HEK293 (cell line): ENCODE data around the gene HAUS8.

ENCODE experiments used
- CTCF ChIA-PET: fragments of 350-600 bp; formaldehyde crosslinking; extraction: SDS; loops from one replicate; lab custom pipeline; 2021; ENCODE audit warnings: antibody characterized with exemption; lab: Yijun Ruan, JAX
- POLR2A ChIA-PET: fragments of 300-600 bp; formaldehyde crosslinking; extraction: SDS; loops from one replicate; lab custom pipeline; 2020; ENCODE audit warnings: antibody characterized with exemption, inconsistent platforms; lab: Yijun Ruan, JAX
- H3K27ac ChIP-seq: fragments of 200-500 bp; sonication (Bioruptor generic); 2 replicates; pipeline ENCODE4 v1.5.1; 2014; ENCODE audit warnings: low read depth, low read length, control low read depth, inconsistent platforms; ENCODE audit errors: extremely low read depth
- H3K36me3 ChIP-seq, 2 experiments: fragments of 200-500 bp in 1 of 2; sonication (Bioruptor generic) in 1 of 2; 1 replicate in 1 of 2; 2 replicates in 1 of 2; pipeline ENCODE4 v1.5.1; 2014 to 2017; ENCODE audit warnings: inconsistent platforms in 2 of 2, low read length in 2 of 2; ENCODE audit not compliant: control insufficient read depth in 2 of 2, insufficient read depth in 1 of 2
- H3K4me1 ChIP-seq: fragments of 200-500 bp; sonication (Bioruptor generic); 2 replicates; pipeline ENCODE4 v1.5.1; 2014; ENCODE audit warnings: mild to moderate bottlenecking, low read length, inconsistent platforms; ENCODE audit not compliant: control insufficient read depth, insufficient read depth
- H3K4me3 ChIP-seq: 2 replicates; pipeline ENCODE4 v1.5.1; 2011; ENCODE audit warnings: low read depth, mild to moderate bottlenecking, control low read depth, low read length, moderate library complexity
- H3K9me3 ChIP-seq: fragments of 200-500 bp; sonication (Bioruptor generic); 2 replicates; pipeline ENCODE4 v1.5.1; 2014; ENCODE audit warnings: low read depth, low read length, inconsistent platforms; ENCODE audit not compliant: control insufficient read depth, insufficient read depth
- HOXD13 ChIP-seq: sonication (generic); formaldehyde crosslinking; IDR thresholded peaks from 2 replicates; pipeline ENCODE4 v1.8.0; 2022; ENCODE audit warnings: missing genetic modification reagents, borderline replicate concordance
- RBAK ChIP-seq: fragments of 450-650 bp; formaldehyde crosslinking; IDR thresholded peaks from 2 replicates; pipeline ENCODE4 v1.5.1; 2016; ENCODE audit warnings: missing biosample characterization, missing genetic modification characterization
- SP3 ChIP-seq: fragments of 450-650 bp; formaldehyde crosslinking; IDR thresholded peaks from 2 replicates; pipeline ENCODE4 v1.5.1; 2016; ENCODE audit warnings: missing biosample characterization, missing genetic modification characterization
- ZNF121 ChIP-seq: fragments of 450-650 bp; formaldehyde crosslinking; IDR thresholded peaks from 2 replicates; pipeline ENCODE4 v1.5.1; 2016; ENCODE audit warnings: missing biosample characterization, missing genetic modification characterization
- ZNF146 ChIP-seq: fragments of 450-650 bp; formaldehyde crosslinking; IDR thresholded peaks from 2 replicates; pipeline ENCODE4 v1.5.1; 2016; ENCODE audit warnings: missing biosample characterization, missing genetic modification characterization
- ZNF335 ChIP-seq: fragments of 450-650 bp; formaldehyde crosslinking; conservative IDR thresholded peaks from 2 replicates; pipeline ENCODE4 v1.5.1; 2016; ENCODE audit warnings: missing biosample characterization, missing genetic modification characterization
- ZNF37A ChIP-seq: fragments of 450-650 bp; IDR thresholded peaks from 2 replicates; pipeline ENCODE4 v1.5.1; 2018; ENCODE audit warnings: missing biosample characterization, missing genetic modification characterization
- ZNF423 ChIP-seq: fragments of 450-650 bp; formaldehyde crosslinking; IDR thresholded peaks from 2 replicates; pipeline ENCODE4 v1.5.1; 2016; ENCODE audit warnings: missing biosample characterization, missing genetic modification characterization
- ZNF555 ChIP-seq: fragments of 450-650 bp; formaldehyde crosslinking; conservative IDR thresholded peaks from 2 replicates; pipeline ENCODE4 v1.5.1; 2017; ENCODE audit warnings: missing biosample characterization, mild to moderate bottlenecking, missing genetic modification characterization, inconsistent platforms
- TF ChIP-seq, protein P1 (sequence below): fragments of 450-650 bp; formaldehyde crosslinking; IDR thresholded peaks from 2 replicates; pipeline ENCODE4 v1.5.0; 2017; ENCODE audit warnings: missing biosample characterization, missing genetic modification characterization, borderline replicate concordance
- TF ChIP-seq, protein P2 (sequence below): fragments of 450-650 bp; formaldehyde crosslinking; conservative IDR thresholded peaks from 2 replicates; pipeline ENCODE4 v1.5.1; 2016; ENCODE audit warnings: low read depth, missing biosample characterization, missing genetic modification characterization
- TF ChIP-seq, protein P3 (sequence below): fragments of 450-650 bp; formaldehyde crosslinking; IDR thresholded peaks from 2 replicates; pipeline ENCODE4 v1.5.1; 2016; ENCODE audit warnings: missing biosample characterization, missing genetic modification characterization, borderline replicate concordance
- TF ChIP-seq, protein P4 (sequence below): fragments of 450-650 bp; formaldehyde crosslinking; IDR thresholded peaks from 2 replicates; pipeline ENCODE4 v1.5.1; 2016; ENCODE audit warnings: missing biosample characterization, missing genetic modification characterization

The HAUS8 gene

GRCh38 chr19:17020823-17021222 is 54.4 kb downstream of the HAUS8 start:
- ChIA-PET CTCF (interaction anchor here (0.6 kb wide), 2 partner anchors 147 to 322 kb away, joined by 3 read pairs; no protein-coding TSS in a partner anchor), POLR2A (no interaction called here)
- Histone ChIP-seq H3K27ac (no peak overlapping the region), H3K36me3 (no peaks in the 10 kb centered on the region), H3K4me3 (no peak overlapping the region), H3K9me3 (no peaks in the 10 kb centered on the region), H3K4me1 (no peaks in the 10 kb centered on the region)
- TF ChIP-seq ZNF555 (tag by site-specific recombination): no peak
- TF ChIP-seq, protein P1, sequence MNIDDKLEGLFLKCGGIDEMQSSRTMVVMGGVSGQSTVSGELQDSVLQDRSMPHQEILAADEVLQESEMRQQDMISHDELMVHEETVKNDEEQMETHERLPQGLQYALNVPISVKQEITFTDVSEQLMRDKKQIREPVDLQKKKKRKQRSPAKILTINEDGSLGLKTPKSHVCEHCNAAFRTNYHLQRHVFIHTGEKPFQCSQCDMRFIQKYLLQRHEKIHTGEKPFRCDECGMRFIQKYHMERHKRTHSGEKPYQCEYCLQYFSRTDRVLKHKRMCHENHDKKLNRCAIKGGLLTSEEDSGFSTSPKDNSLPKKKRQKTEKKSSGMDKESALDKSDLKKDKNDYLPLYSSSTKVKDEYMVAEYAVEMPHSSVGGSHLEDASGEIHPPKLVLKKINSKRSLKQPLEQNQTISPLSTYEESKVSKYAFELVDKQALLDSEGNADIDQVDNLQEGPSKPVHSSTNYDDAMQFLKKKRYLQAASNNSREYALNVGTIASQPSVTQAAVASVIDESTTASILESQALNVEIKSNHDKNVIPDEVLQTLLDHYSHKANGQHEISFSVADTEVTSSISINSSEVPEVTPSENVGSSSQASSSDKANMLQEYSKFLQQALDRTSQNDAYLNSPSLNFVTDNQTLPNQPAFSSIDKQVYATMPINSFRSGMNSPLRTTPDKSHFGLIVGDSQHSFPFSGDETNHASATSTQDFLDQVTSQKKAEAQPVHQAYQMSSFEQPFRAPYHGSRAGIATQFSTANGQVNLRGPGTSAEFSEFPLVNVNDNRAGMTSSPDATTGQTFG: no peak
- TF ChIP-seq, protein P2, sequence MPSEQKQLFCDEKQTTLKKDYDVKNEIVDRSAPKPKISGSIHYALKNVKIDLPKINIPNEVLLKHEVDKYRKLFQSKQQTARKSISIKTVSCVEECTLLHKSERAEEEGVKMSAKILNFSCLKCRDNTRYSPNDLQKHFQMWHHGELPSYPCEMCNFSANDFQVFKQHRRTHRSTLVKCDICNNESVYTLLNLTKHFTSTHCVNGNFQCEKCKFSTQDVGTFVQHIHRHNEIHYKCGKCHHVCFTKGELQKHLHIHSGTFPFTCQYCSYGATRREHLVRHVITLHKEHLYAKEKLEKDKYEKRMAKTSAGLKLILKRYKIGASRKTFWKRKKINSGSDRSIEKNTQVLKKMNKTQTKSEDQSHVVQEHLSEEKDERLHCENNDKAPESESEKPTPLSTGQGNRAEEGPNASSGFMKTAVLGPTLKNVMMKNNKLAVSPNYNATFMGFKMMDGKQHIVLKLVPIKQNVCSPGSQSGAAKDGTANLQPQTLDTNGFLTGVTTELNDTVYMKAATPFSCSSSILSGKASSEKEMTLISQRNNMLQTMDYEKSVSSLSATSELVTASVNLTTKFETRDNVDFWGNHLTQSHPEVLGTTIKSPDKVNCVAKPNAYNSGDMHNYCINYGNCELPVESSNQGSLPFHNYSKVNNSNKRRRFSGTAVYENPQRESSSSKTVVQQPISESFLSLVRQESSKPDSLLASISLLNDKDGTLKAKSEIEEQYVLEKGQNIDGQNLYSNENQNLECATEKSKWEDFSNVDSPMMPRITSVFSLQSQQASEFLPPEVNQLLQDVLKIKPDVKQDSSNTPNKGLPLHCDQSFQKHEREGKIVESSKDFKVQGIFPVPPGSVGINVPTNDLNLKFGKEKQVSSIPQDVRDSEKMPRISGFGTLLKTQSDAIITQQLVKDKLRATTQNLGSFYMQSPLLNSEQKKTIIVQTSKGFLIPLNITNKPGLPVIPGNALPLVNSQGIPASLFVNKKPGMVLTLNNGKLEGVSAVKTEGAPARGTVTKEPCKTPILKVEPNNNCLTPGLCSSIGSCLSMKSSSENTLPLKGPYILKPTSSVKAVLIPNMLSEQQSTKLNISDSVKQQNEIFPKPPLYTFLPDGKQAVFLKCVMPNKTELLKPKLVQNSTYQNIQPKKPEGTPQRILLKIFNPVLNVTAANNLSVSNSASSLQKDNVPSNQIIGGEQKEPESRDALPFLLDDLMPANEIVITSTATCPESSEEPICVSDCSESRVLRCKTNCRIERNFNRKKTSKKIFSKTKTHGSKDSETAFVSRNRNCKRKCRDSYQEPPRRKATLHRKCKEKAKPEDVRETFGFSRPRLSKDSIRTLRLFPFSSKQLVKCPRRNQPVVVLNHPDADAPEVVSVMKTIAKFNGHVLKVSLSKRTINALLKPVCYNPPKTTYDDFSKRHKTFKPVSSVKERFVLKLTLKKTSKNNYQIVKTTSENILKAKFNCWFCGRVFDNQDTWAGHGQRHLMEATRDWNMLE (tag by site-specific recombination): no peak
- TF ChIP-seq, protein P3, sequence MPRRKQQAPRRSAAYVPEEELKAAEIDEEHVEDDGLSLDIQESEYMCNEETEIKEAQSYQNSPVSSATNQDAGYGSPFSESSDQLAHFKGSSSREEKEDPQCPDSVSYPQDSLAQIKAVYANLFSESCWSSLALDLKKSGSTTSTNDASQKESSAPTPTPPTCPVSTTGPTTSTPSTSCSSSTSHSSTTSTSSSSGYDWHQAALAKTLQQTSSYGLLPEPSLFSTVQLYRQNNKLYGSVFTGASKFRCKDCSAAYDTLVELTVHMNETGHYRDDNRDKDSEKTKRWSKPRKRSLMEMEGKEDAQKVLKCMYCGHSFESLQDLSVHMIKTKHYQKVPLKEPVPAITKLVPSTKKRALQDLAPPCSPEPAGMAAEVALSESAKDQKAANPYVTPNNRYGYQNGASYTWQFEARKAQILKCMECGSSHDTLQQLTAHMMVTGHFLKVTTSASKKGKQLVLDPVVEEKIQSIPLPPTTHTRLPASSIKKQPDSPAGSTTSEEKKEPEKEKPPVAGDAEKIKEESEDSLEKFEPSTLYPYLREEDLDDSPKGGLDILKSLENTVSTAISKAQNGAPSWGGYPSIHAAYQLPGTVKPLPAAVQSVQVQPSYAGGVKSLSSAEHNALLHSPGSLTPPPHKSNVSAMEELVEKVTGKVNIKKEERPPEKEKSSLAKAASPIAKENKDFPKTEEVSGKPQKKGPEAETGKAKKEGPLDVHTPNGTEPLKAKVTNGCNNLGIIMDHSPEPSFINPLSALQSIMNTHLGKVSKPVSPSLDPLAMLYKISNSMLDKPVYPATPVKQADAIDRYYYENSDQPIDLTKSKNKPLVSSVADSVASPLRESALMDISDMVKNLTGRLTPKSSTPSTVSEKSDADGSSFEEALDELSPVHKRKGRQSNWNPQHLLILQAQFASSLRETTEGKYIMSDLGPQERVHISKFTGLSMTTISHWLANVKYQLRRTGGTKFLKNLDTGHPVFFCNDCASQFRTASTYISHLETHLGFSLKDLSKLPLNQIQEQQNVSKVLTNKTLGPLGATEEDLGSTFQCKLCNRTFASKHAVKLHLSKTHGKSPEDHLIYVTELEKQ (tag by site-specific recombination): no peak
- no peak for TF ChIP-seq HOXD13 (CRISPR knock-in tag)
- no peak for TF ChIP-seq ZNF37A (tag by site-specific recombination)
- no peak for TF ChIP-seq ZNF335 (tag by site-specific recombination)
- no peak for TF ChIP-seq RBAK
- TF ChIP-seq ZNF146 (tag by site-specific recombination): no peak
- TF ChIP-seq, protein P4, sequence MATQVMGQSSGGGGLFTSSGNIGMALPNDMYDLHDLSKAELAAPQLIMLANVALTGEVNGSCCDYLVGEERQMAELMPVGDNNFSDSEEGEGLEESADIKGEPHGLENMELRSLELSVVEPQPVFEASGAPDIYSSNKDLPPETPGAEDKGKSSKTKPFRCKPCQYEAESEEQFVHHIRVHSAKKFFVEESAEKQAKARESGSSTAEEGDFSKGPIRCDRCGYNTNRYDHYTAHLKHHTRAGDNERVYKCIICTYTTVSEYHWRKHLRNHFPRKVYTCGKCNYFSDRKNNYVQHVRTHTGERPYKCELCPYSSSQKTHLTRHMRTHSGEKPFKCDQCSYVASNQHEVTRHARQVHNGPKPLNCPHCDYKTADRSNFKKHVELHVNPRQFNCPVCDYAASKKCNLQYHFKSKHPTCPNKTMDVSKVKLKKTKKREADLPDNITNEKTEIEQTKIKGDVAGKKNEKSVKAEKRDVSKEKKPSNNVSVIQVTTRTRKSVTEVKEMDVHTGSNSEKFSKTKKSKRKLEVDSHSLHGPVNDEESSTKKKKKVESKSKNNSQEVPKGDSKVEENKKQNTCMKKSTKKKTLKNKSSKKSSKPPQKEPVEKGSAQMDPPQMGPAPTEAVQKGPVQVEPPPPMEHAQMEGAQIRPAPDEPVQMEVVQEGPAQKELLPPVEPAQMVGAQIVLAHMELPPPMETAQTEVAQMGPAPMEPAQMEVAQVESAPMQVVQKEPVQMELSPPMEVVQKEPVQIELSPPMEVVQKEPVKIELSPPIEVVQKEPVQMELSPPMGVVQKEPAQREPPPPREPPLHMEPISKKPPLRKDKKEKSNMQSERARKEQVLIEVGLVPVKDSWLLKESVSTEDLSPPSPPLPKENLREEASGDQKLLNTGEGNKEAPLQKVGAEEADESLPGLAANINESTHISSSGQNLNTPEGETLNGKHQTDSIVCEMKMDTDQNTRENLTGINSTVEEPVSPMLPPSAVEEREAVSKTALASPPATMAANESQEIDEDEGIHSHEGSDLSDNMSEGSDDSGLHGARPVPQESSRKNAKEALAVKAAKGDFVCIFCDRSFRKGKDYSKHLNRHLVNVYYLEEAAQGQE (tag by site-specific recombination): no peak
- TF ChIP-seq ZNF121 (tag by site-specific recombination): no peak
- TF ChIP-seq SP3 (tag by site-specific recombination): no peak
- TF ChIP-seq ZNF423: no peak
